Keratinocyte (primary cell): ENCODE measurements around the gene RAB19. TPM values are rescaled to one million over a fixed set of nuclear protein-coding genes. Genes with fewer than 3 reads are reported as not detected.
A peak's percentile ranks its signal among the peaks of the same experiment; 100 is the strongest.

Experiments
- DNase-seq: peaks from one replicate; pipeline ENCODE4 v3.0.0-alpha.2; 2011; ENCODE audit warnings: low read depth, missing footprints, low spot score
- FAIRE-seq: peaks from 2 replicates; lab custom pipeline; 2011; peaks lifted over from hg19 to GRCh38; lab: Jason Lieb, UNC
- H2AFZ ChIP-seq: 2 replicates; pipeline ENCODE4 v1.6.0; 2012; ENCODE audit warnings: low read length, control low read depth, inconsistent platforms; ENCODE audit not compliant: control insufficient read depth
- H3K27ac ChIP-seq: 2 replicates; pipeline ENCODE4 v1.5.1; 2011; ENCODE audit warnings: low read length; ENCODE audit not compliant: control insufficient read depth, insufficient read depth
- H3K27me3 ChIP-seq: 3 replicates; pipeline ENCODE4 v1.6.0; 2011; ENCODE audit warnings: low read length; ENCODE audit not compliant: control insufficient read depth, insufficient read depth; ENCODE audit errors: extremely low read depth
- H3K36me3 ChIP-seq, 2 experiments: 2 replicates in 1 of 2; 3 replicates in 1 of 2; pipeline ENCODE4 v1.5.1; 2011; ENCODE audit warnings: low read length in 2 of 2, mild to moderate bottlenecking in 1 of 2; ENCODE audit not compliant: control insufficient read depth in 2 of 2, insufficient read depth in 2 of 2; ENCODE audit errors: extremely low read depth in 1 of 2
- H3K4me1 ChIP-seq: 3 replicates; pipeline ENCODE4 v1.5.1; 2011; ENCODE audit warnings: low read length; ENCODE audit not compliant: control insufficient read depth, insufficient read depth; ENCODE audit errors: extremely low read depth
- H3K4me2 ChIP-seq: 3 replicates; pipeline ENCODE4 v1.6.0; 2011; ENCODE audit warnings: low read depth, low read length; ENCODE audit not compliant: control insufficient read depth, insufficient read depth; ENCODE audit errors: extremely low read depth
- H3K4me3 ChIP-seq, 3 experiments: fragments of 200-600 bp in 1 of 3; sonication (generic) in 1 of 3; 2 replicates in 2 of 3; 3 replicates in 1 of 3; pipeline ENCODE4 v1.5.1; 2011 to 2016; ENCODE audit warnings: low read length in 3 of 3, mild to moderate bottlenecking in 3 of 3, control low read depth in 2 of 3, inconsistent platforms in 1 of 3, low read depth in 1 of 3, mixed read lengths in 1 of 3, mixed run types in 1 of 3, moderate library complexity in 1 of 3; ENCODE audit not compliant: control insufficient read depth in 2 of 3, insufficient read depth in 2 of 3; ENCODE audit errors: extremely low read depth in 1 of 3
- H3K79me2 ChIP-seq: 2 replicates; pipeline ENCODE4 v1.6.0; 2012; ENCODE audit warnings: low read length; ENCODE audit not compliant: control insufficient read depth, insufficient read depth
- H3K9ac ChIP-seq: 3 replicates; pipeline ENCODE4 v1.6.0; 2011; ENCODE audit warnings: low read length; ENCODE audit not compliant: control insufficient read depth, insufficient read depth; ENCODE audit errors: extremely low read depth
- H3K9me1 ChIP-seq: 3 replicates; pipeline ENCODE4 v1.6.0; 2011; ENCODE audit warnings: low read length; ENCODE audit not compliant: control insufficient read depth, insufficient read depth; ENCODE audit errors: extremely low read depth
- H3K9me3 ChIP-seq: 2 replicates; pipeline ENCODE4 v1.5.1; 2012; ENCODE audit warnings: low read depth, low read length; ENCODE audit not compliant: control insufficient read depth
- H4K20me1 ChIP-seq: 3 replicates; pipeline ENCODE4 v1.6.0; 2011; ENCODE audit warnings: low read length; ENCODE audit not compliant: control insufficient read depth, insufficient read depth; ENCODE audit errors: extremely low read depth
- EZH2 ChIP-seq: IDR thresholded peaks from one replicate; pipeline ENCODE4 v1.6.1; 2012; ENCODE audit warnings: inconsistent platforms, mild to moderate bottlenecking, low read length, moderate library complexity
- dilution Hi-C: fragments of 300-500 bp; cut with MboI; formaldehyde crosslinking; loops from one replicate; pipeline ENCODE4 v1.7.0; 2020; ENCODE audit warnings: low sequenced_read_pairs; ENCODE audit not compliant: extremely low pct_ligation_motif_present
- polyA plus RNA-seq, 5 experiments: library from polyadenylated mRNA; depleted of rRNA in 3 of 5; stranded (reverse) in 3 of 5; stranded (forward) in 1 of 5; unstranded in 1 of 5; fragments of >200 nt; gene quantifications; 1 replicate in 1 of 5; 2 replicates in 3 of 5; 3 replicates in 1 of 5; pipeline versions ENCODE4 v1.2.1 to v1.2.3, GENCODE V29; 2011 to 2012; ENCODE audit warnings: missing spikeins in 2 of 5, low read depth in 1 of 5, low replicate concordance in 1 of 5
- TF ChIP-seq, protein P1 (sequence below), 3 experiments: IDR thresholded peaks in 1 of 3; conservative IDR thresholded peaks in 1 of 3; optimal IDR thresholded peaks in 1 of 3; 2 replicates in 2 of 3; 3 replicates in 1 of 3; pipeline versions ENCODE3 to v1.5.1; 2011; ENCODE audit warnings: low read length in 3 of 3, mild to moderate bottlenecking in 3 of 3, moderate library complexity in 2 of 3, control low read depth in 1 of 3, inconsistent platforms in 1 of 3; ENCODE audit not compliant: insufficient read depth in 2 of 3; ENCODE audit errors: extremely low read depth in 1 of 3

Gene RAB19
- polyA plus RNA-seq, 1 donor (not counting 4 experiments of a cell fraction or from before 2014, with no cell fraction given): not detected

- peaks cover 5% of the 10 kb centered on the region for H4K20me1 ChIP-seq
- no peak for TF ChIP-seq EZH2
- TF ChIP-seq, protein P1, sequence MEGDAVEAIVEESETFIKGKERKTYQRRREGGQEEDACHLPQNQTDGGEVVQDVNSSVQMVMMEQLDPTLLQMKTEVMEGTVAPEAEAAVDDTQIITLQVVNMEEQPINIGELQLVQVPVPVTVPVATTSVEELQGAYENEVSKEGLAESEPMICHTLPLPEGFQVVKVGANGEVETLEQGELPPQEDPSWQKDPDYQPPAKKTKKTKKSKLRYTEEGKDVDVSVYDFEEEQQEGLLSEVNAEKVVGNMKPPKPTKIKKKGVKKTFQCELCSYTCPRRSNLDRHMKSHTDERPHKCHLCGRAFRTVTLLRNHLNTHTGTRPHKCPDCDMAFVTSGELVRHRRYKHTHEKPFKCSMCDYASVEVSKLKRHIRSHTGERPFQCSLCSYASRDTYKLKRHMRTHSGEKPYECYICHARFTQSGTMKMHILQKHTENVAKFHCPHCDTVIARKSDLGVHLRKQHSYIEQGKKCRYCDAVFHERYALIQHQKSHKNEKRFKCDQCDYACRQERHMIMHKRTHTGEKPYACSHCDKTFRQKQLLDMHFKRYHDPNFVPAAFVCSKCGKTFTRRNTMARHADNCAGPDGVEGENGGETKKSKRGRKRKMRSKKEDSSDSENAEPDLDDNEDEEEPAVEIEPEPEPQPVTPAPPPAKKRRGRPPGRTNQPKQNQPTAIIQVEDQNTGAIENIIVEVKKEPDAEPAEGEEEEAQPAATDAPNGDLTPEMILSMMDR (optimal IDR thresholded peaks at IDR 0.05 in 1 of 3, IDR thresholded peaks at IDR 0.05 in 1 of 3, conservative IDR thresholded peaks at IDR 0.05 in 1 of 3; ENCODE audit: extremely low read depth in 1 of 3, insufficient read depth in 2 of 3, low read length in 3 of 3): no peak
- peak within 1 kb of the TSS; percentile 84 for H3K9ac ChIP-seq
- DNase-seq (peak; percentile 25), FAIRE-seq (no peak)
- H2AFZ ChIP-seq: peak within 1 kb of the TSS; percentile 74
- H3K4me2 ChIP-seq: peak within 1 kb of the TSS; percentile 67
- peaks cover 11% of the 10 kb centered on the region for H3K4me1 ChIP-seq
- peaks cover 3% of the 10 kb centered on the region for H3K9me1 ChIP-seq
- peaks cover 46% of the 10 kb centered on the region for H3K79me2 ChIP-seq
- no peaks in the 10 kb centered on the region for H3K27me3 ChIP-seq
- dilution Hi-C loops: no loop called here
- H3K36me3 ChIP-seq: peaks cover 0 to 4% of the 10 kb centered on the region in 2 experiments
- peak within 1 kb of the TSS; percentile 82 to 97 (median 89) for H3K4me3 ChIP-seq
- peak within 1 kb of the TSS; percentile 69 for H3K27ac ChIP-seq
- H3K9me3 ChIP-seq: no peaks in the 10 kb centered on the region
Observed at GRCh38 chr7:140397784-140398750, 5.8 kb upstream of the RAB19 start, which contains the start of gene SLC37A3. Gene SLC37A3, minus strand, starts transcription at chr7:140398530. Its CDS starts 16,004 bp downstream, at chr7:140382526.

GRCh38 chr7:140398821-140399220, 5.0 kb upstream of the RAB19 start:
- H3K4me3 ChIP-seq: no peak overlapping the region
- peaks cover 38% of the 10 kb centered on the region for H3K79me2 ChIP-seq
- H2AFZ ChIP-seq: no peak overlapping the region
- H3K4me2 ChIP-seq: peak overlapping the region; percentile 30
- dilution Hi-C loops: no loop called here
- TF ChIP-seq, protein P1 (optimal IDR thresholded peaks at IDR 0.05 in 1 of 3, IDR thresholded peaks at IDR 0.05 in 1 of 3, conservative IDR thresholded peaks at IDR 0.05 in 1 of 3; ENCODE audit: extremely low read depth in 1 of 3, insufficient read depth in 2 of 3, low read length in 3 of 3): no peak
- TF ChIP-seq EZH2: no peak
- no peak overlapping the region for H3K9ac ChIP-seq
- DNase-seq (no peak), FAIRE-seq (no peak)
- H3K9me3 ChIP-seq: no peaks in the 10 kb centered on the region
- peaks cover 3% of the 10 kb centered on the region for H3K9me1 ChIP-seq
- H3K27me3 ChIP-seq: no peaks in the 10 kb centered on the region
- peaks cover 0 to 1% of the 10 kb centered on the region in 2 experiments for H3K36me3 ChIP-seq
- H3K4me1 ChIP-seq: peaks cover 14% of the 10 kb centered on the region
- no peak overlapping the region for H3K27ac ChIP-seq
- H4K20me1 ChIP-seq: no peaks in the 10 kb centered on the region
